HG03280 (cell line): ENCODE measurements around the gene TXNDC12.
"Not testable (repeated sequence)": the region's sequence is repeated elsewhere in the genome, so short reads cannot be mapped to it uniquely, and the experiment has no call there.

Experiments
- ATAC-seq: cut with Tn5 transposase; IDR thresholded peaks from one replicate; pipeline ENCODE4 v1.9.1; 2021; ENCODE audit warnings: mild to moderate bottlenecking, moderate library complexity; ENCODE audit not compliant: unreplicated experiment

Gene TXNDC12

GRCh38 chr1:52055066-52055865 lies at the start of gene TXNDC12:
Gene TXNDC12, minus strand, starts transcription at chr1:52055191. Its CDS starts 95 bp downstream, at chr1:52055096.
- ATAC-seq = peak; percentile 39

DNA sequence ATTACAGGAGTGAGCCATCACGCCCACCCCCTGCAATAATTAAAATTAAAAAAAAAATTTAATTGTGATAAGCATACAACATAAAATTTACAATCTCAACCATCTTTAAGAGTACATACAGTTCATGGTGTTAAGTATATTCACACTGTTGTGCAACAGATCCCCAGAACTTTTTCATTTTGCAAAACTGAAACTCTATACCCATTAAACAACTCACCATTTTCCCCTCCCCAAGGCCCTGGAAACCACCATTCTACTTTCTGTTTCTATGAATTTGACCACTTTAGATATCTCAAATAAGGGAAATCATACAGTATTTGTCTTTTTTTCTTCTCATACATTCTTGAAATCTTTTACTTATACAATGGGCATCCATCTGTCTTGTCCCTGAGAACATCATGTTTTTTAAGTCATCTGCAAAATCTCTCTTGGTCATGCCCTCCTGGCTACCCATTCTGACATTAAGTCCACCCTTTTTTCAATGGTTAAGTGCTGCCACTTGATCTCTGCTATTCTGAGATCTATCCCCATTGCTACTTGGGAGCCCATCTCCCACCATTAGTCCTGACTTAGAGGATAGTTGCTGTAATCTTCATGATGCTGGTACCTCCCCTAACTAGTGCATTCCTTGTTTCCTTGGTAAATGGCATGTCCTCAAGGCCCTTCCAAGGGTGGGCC lies 47.5 kb upstream of the TXNDC12 start:
- no peak for ATAC-seq

GRCh38 chr1:52098139-52098871 lies 43.3 kb upstream of the TXNDC12 start:
- no peak for ATAC-seq

DNA sequence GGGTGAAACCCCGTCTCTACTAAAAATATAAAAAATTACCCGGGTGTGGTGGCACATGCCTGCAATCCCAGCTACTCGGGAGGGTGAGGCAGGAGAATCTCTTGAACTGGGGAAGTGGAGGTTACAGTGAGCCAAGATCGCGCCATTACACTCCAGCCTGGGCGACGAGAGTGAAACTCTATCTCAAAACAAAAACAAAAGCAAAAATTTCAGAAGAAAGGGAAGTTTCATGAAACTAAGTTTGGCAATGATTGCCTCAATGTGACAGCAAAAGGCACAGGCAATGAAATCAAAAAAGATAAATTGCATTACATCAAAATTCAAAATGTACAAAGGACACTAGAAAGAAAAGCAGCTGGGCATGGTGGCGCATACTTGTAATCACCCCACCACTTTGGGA lies 41.2 kb upstream of the TXNDC12 start:
- ATAC-seq = no peak

DNA sequence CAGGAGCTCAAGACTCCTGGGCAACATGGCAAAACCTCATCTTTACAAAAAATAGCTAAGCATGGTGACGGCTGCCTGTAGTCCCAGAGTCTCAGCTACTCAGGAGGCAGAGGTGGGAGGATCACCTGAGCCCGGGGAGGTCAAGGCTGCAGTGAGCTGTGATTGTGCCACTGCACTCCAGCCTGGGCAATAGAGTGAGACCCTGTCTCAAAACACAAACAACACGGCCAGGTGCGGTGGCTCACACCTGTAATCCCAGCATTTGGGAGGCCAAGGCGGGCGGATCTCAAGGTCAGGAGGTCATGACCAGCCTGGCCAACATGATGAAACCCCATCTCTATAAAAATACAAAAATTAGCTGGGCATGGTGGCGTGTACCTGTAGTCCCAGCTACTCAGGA lies 39.3 kb upstream of the TXNDC12 start:
- not testable (repeated sequence) for ATAC-seq

DNA sequence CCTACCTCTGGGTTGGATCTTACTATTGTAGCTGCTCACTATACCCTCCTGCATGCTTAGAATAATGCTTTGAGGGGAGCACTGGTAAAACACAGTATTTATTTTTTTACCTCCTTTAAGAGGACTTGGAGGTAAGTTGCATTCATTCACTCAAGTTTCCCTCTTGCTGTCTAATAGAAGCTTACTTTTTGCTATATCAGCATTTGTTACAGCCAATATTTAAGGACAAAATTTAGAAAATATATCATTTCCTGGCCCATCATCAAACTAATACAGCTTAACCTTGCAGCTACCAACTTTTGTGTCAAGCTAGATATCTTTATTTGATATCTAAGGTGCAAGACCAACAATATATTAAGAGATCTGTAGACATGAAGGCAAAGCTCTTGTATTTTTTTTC lies 32.9 kb upstream of the TXNDC12 start:
- not testable (repeated sequence) for ATAC-seq

DNA sequence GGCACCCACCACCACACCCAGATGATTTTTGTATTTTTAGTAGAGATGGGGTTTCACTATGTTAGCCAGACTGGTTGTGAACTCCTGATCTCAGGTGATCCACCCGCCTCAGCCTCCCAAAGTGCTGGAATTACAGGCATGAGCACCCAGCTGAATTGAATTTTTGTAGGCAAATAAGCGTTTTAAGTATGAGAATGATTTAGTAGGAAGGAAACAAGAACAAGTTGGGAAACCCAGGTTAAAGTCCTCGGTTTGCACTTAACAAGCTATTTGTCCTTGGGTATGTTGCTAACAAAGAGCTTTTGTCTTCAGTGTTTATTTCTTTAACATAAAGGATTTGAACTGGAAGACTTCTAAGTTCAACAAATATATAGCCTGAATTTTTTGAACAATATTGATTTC lies 25.0 kb upstream of the TXNDC12 start:
- ATAC-seq = no peak

- ATAC-seq = not testable (repeated sequence)
Measured at GRCh38 chr1:52077277-52077676, 22.3 kb upstream of the TXNDC12 start.

DNA sequence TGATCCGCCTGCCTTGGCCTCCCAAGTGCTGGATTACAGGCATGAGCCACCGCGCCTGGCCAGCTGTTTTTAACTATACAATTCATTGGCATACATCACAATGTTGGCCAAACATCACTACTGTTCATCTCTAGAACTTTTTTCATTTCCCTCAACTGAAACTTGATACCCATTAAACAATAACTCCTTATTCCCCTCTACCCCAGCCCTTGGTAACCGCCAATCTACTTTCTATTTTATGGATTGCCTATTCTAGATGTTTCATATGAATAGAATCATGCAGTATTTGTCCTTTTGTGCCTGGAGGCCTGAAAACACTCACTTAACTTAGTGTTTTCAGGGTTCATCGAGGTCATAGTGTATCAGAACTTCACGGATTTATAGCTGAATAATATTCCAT lies 17.3 kb upstream of the TXNDC12 start:
- no peak for ATAC-seq

- ATAC-seq = no peak
Measured at GRCh38 chr1:52070704-52071103, 15.7 kb upstream of the TXNDC12 start.

DNA sequence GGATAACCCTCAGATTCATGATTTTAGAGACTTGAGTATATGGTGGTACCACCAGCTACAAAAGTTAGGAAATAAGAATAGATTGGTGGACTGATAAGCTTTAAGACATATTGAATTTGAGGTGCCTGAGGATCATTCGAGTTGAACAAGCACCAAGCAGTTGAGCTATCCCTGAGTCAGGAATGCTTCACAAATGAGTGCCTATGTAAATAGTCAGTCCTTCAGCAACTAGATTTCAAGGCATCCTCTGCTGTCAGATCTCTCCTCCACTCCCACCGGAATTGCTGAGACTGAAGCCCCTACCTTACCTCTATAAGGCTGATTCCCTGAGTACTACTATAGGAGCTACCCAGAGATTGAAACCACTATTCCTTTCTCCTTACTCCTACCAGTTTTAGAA lies 8.2 kb upstream of the TXNDC12 start:
- ATAC-seq = no peak

- ATAC-seq = no peak
Measured at GRCh38 chr1:52060822-52061221, 5.8 kb upstream of the TXNDC12 start.

- no peak for ATAC-seq
Measured at GRCh38 chr1:52059888-52060287, 4.9 kb upstream of the TXNDC12 start.

GRCh38 chr1:52059321-52059720 lies 4.3 kb upstream of the TXNDC12 start:
- no peak for ATAC-seq

GRCh38 chr1:52057876-52058415 lies 3.0 kb upstream of the TXNDC12 start:
- ATAC-seq = no peak

DNA sequence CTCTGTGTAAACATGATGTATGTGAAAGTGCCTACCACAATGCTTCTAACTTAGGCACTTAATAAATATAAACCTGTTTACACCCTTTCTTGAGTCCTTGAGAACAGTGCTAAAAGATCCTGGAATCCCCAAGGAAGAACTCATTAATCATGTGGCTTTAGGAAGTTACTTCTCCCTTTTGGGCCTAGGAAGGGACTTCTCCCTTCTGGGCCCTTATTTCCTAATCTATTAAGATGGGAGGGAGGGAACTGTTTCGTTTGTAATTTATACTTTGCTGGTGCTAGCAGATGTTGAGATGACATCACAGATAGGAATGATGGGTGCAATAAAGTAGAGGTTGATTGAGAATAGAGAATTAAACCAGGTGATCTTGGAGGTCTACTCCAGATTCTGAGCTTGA lies 2.3 kb upstream of the TXNDC12 start:
- no peak for ATAC-seq

GRCh38 chr1:52056937-52057231 lies 1.9 kb upstream of the TXNDC12 start:
- peak; percentile 26 for ATAC-seq

GRCh38 chr1:52056163-52056936 lies 1.4 kb upstream of the TXNDC12 start, which contains the start of gene BTF3L4:
Gene BTF3L4, plus strand, starts transcription at chr1:52056295. Its CDS starts 3,553 bp downstream, at chr1:52059848.
- peak; percentile 90 for ATAC-seq

GRCh38 chr1:52055866-52056162 lies 823 bp upstream of the TXNDC12 start:
- ATAC-seq = no peak

DNA sequence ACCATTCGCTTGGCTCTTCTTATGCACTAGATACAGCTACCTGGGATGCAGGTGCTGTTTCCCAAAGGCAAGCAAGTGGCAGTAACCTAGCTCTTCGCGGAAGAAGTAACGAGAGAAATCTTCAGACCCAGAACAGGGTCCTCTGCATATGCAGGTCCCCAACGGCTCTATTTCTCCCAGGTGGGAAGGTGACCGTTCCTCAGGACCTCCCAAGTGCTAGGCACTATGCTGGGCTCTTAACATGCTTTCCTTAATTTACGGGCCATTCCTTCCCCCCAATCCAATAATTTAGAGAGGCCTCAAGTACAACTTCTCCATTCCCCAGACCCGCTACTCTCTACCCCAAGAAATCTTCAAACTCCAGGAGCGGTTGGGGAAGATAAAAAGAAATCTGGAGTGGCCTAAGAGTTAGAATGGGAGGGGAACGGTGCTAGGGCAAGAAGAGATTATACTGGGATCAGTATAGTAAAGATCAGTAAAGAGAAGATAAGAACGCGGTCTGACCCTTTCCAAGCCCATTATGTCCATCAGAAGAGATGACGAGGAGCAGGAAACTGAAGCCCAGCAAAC lies 410 bp downstream of the TXNDC12 start:
- ATAC-seq = no peak

DNA sequence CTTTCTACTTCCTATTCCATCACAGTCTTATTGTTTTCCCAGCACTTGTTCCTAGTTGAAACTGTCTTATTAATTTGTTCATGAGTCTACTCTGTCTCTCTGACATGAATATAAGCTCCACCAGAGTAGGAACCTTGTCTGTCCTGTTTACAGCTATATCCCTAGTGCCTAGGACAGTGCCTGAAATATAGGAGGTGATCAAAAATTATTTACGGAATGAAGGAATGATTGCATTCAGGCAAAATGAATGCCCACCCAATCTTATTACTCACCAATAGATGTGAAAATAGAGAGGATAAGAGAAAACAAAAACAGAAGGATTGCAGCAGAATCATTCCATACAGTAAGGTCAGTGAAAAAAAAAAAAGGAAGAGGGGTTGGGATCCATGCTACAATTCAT lies 1.1 kb downstream of the TXNDC12 start:
- ATAC-seq = no peak
